NT2/D1 (cell line): ENCODE data around the gene ATP2C1.

ENCODE experiments used
- YY1 ChIP-seq: IDR thresholded peaks from 2 replicates; pipeline ENCODE4 v1.6.1; 2011; ENCODE audit not compliant: insufficient read length, insufficient read depth
- ZNF274 ChIP-seq: IDR thresholded peaks from 2 replicates; pipeline ENCODE4 v1.6.1; 2011; ENCODE audit warnings: mild to moderate bottlenecking, low read depth, low read length

DNA sequence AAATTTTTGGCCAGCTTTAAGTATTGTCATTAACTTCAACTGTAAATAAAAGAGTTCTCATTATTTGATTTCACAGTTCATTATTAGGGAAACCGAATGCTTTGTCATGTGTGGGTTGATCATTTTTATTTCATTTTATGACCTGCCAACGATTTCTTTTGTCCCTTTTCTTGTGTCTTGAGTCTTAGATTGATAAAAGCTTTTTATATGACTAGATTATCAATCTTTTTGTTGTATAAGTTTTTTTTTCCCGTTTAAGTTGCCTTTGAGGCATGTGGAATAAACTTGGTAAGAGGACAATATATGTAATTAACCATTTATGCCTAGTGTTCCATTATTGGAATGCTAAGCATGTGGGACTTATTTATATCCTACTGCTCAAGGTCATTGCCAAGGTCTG is 62.8 kb downstream of the ATP2C1 start:
- TF ChIP-seq ZNF274 = no peak
- no peak for TF ChIP-seq YY1
